GM12878 (cell line): ENCODE data around the gene BHLHE23. TPM values are rescaled to one million over a fixed set of nuclear protein-coding genes. Genes with fewer than 3 reads are reported as not detected.

ENCODE experiments used
- ATAC-seq: fragments of 200-7000 bp; cut with Tn5 transposase; 3 replicates; pipeline ENCODE4 v1.9.1; 2020; ENCODE audit warnings: mild to moderate bottlenecking, moderate library complexity
- BruUV-seq: library from RNA; stranded (reverse); fragments of 400-500 nt; replicated peaks from 2 replicates; lab custom pipeline; 2021; lab: Mats Ljungman, UMichigan
- CTCF ChIA-PET: fragments of 300-600 bp; sonication (Branson Sonifier 250); formaldehyde crosslinking; extraction: SDS; loops from one replicate; lab custom pipeline; 2021; ENCODE audit warnings: inconsistent platforms; lab: Yijun Ruan, JAX
- POLR2A ChIA-PET: fragments of 350-600 bp; formaldehyde crosslinking; extraction: SDS; loops from one replicate; lab custom pipeline; 2021; ENCODE audit warnings: inconsistent platforms; lab: Charles Lee
- RAD21 ChIA-PET: fragments of 300-600 bp; sonication (Branson Sonifier 250); formaldehyde crosslinking; loops from one replicate; lab custom pipeline; 2023; ENCODE audit warnings: antibody characterized with exemption; ENCODE audit not compliant: unreplicated experiment; lab: Charles Lee
- SMC1A ChIA-PET: fragments of 300-600 bp; sonication (Branson Sonifier 250); formaldehyde crosslinking; loops from one replicate; lab custom pipeline; 2023; ENCODE audit not compliant: unreplicated experiment, uncharacterized antibody; lab: Charles Lee
- DNase-seq: peaks from one replicate; pipeline ENCODE4 v3.0.0-alpha.2; 2011; ENCODE audit warnings: low read depth, low spot score
- FAIRE-seq: peaks from 3 replicates; lab custom pipeline; 2011; peaks lifted over from hg19 to GRCh38; lab: Jason Lieb, UNC
- H2AFZ ChIP-seq: 2 replicates; pipeline ENCODE4 v1.6.0; 2011; ENCODE audit warnings: low read depth, low read length, control low read depth; ENCODE audit not compliant: control insufficient read depth
- H3K27ac ChIP-seq: 2 replicates; pipeline ENCODE4 v1.5.1; 2011; ENCODE audit warnings: control low read depth; ENCODE audit not compliant: control insufficient read depth, insufficient read depth
- H3K27me3 ChIP-seq, 2 experiments: replicated peaks in 1 of 2; 2 replicates each; pipeline versions ENCODE4 v1.6.0 to v1.6.1; 2011; ENCODE audit warnings: low read length in 1 of 2; ENCODE audit not compliant: control insufficient read depth in 2 of 2, insufficient read depth in 2 of 2
- H3K36me3 ChIP-seq, 2 experiments: 2 replicates each; pipeline ENCODE4 v1.5.1; 2011; ENCODE audit warnings: low read length in 1 of 2; ENCODE audit not compliant: control insufficient read depth in 2 of 2, insufficient read depth in 2 of 2
- H3K4me1 ChIP-seq: 2 replicates; pipeline ENCODE4 v1.6.1; 2011; ENCODE audit warnings: mild to moderate bottlenecking, low read length, moderate library complexity, mixed read lengths; ENCODE audit not compliant: control insufficient read depth, insufficient read depth
- H3K4me2 ChIP-seq: 2 replicates; pipeline ENCODE4 v1.6.0; 2011; ENCODE audit warnings: control low read depth; ENCODE audit not compliant: control insufficient read depth, insufficient read depth
- H3K4me3 ChIP-seq: fragments of 200-600 bp; sonication (generic); 2 replicates; pipeline ENCODE4 v1.5.1; 2016
- H3K79me2 ChIP-seq: 2 replicates; pipeline ENCODE4 v1.6.0; 2011; ENCODE audit warnings: low read length; ENCODE audit not compliant: control insufficient read depth, insufficient read depth
- H3K9ac ChIP-seq: 2 replicates; pipeline ENCODE4 v1.8.0; 2011; ENCODE audit warnings: low read length, control low read depth, mixed read lengths; ENCODE audit not compliant: control insufficient read depth, insufficient read depth
- H3K9me3 ChIP-seq: replicated peaks from 3 replicates; pipeline ENCODE4 v1.5.1; 2011; ENCODE audit warnings: mild to moderate bottlenecking, low read length; ENCODE audit not compliant: control insufficient read depth, insufficient read depth
- H4K20me1 ChIP-seq: 2 replicates; pipeline ENCODE4 v1.6.0; 2011; ENCODE audit not compliant: control insufficient read depth, insufficient read depth
- BMI1 ChIP-seq: fragments of 450-650 bp; IDR thresholded peaks from 2 replicates; pipeline ENCODE4 v1.6.1; 2016; ENCODE audit warnings: mild to moderate bottlenecking, moderate library complexity, borderline replicate concordance
- CUX1 ChIP-seq: IDR thresholded peaks from 2 replicates; pipeline ENCODE4 v1.6.1; 2012; ENCODE audit warnings: improper control_type of control experiment, low read depth, low read length; ENCODE audit not compliant: insufficient replicate concordance
- E4F1 ChIP-seq: fragments of 450-650 bp; IDR thresholded peaks from 2 replicates; pipeline ENCODE4 v1.6.1; 2018; ENCODE audit warnings: borderline replicate concordance, mild to moderate bottlenecking; ENCODE audit not compliant: partially characterized antibody
- FOXK2 ChIP-seq: fragments of 450-650 bp; IDR thresholded peaks from 2 replicates; pipeline ENCODE4 v1.6.1; 2017; ENCODE audit warnings: mild to moderate bottlenecking, moderate library complexity
- PAX8 ChIP-seq: fragments of 450-650 bp; IDR thresholded peaks from 2 replicates; pipeline ENCODE4 v1.6.1; 2017; ENCODE audit warnings: mild to moderate bottlenecking, moderate library complexity
- POLR2AphosphoS2 ChIP-seq: IDR thresholded peaks from 2 replicates; pipeline ENCODE4 v1.6.1; 2011; ENCODE audit warnings: low read depth, mild to moderate bottlenecking, low read length, improper control_type of control experiment, moderate library complexity
- SMC3 ChIP-seq: IDR thresholded peaks from 2 replicates; pipeline ENCODE4 v1.6.1; 2011; ENCODE audit warnings: low read length, improper control_type of control experiment, borderline replicate concordance
- TARDBP ChIP-seq: IDR thresholded peaks from 2 replicates; pipeline ENCODE4 v1.6.1; 2016; ENCODE audit warnings: borderline replicate concordance
- TBL1XR1 ChIP-seq: IDR thresholded peaks from 2 replicates; pipeline ENCODE4 v1.6.1; 2012; ENCODE audit warnings: low read depth, low read length, improper control_type of control experiment
- WRNIP1 ChIP-seq: IDR thresholded peaks from 2 replicates; pipeline ENCODE4 v1.6.1; 2011; ENCODE audit warnings: low read depth, low read length, improper control_type of control experiment, borderline replicate concordance
- ZBTB33 ChIP-seq: fragments of 450-650 bp; IDR thresholded peaks from 2 replicates; pipeline ENCODE4 v1.6.1; 2017; ENCODE audit warnings: mild to moderate bottlenecking
- WGBS: methylation state at CpG from one replicate; pipeline ENCODE4 v1.1.6; 2016; ENCODE audit warnings: low lambda C conversion rate; ENCODE audit not compliant: insufficient replicate concordance, insufficient coverage; ENCODE audit errors: missing lambda C conversion rate; 5-methylcytosine and 5-hydroxymethylcytosine counted together
- in situ Hi-C: fragments of 300-500 bp; cut with MboI; formaldehyde crosslinking; loops from 9 replicates; pipeline ENCODE4 v1.14.3; 2018; ENCODE audit warnings: mixed read lengths
- intact Hi-C: fragments of 100-400 bp; cut with micrococcal nuclease; formaldehyde crosslinking; loops from one replicate; pipeline ENCODE4 v1.14.2; 2022; ENCODE audit not compliant: unreplicated experiment
- polyA plus RNA-seq, 11 experiments: library from polyadenylated mRNA; depleted of rRNA in 4 of 11; unstranded in 6 of 11; stranded (reverse) in 5 of 11; fragments of >200 nt; fragmentation: Nextera tagmentation in 4 of 11; fragmentation: Illumina TruSeq in 1 of 11; extraction: Ambion mirVana in 4 of 11; extraction: Trizol in 1 of 11; gene quantifications; 1 replicate in 1 of 11; 2 replicates in 10 of 11; pipeline versions ENCODE4 v1.2.1 to v1.2.3, GENCODE V29; 2011 to 2016; ENCODE audit warnings: inconsistent platforms in 2 of 11, missing spikeins in 2 of 11, low read depth in 1 of 11
- total RNA-seq, 4 experiments: library from RNA; depleted of rRNA in 3 of 4; stranded (reverse); fragments of >200 nt in 3 of 4; fragmentation: Illumina TruSeq in 1 of 4; extraction: Trizol in 1 of 4; gene quantifications; 2 replicates each; pipeline versions ENCODE4 v1.2.1 to v1.2.3, GENCODE V29; 2013 to 2021

BHLHE23 gene
- total and polyA plus RNA-seq, 10 of the 15 experiments (the other 5 are each of a cell fraction or from before 2014, with no cell fraction given), result 0.28 to 0.33 TPM; not detected in 8

- POLR2A ChIA-PET, result no interaction called here
- 38% methylated on average over 13 of the region's 13 CpGs for WGBS
- CTCF ChIA-PET, result no interaction called here
- FAIRE-seq (no peak), DNase-seq (no peak), ATAC-seq (no peak)
- Histone ChIP-seq H3K9ac (no peak overlapping the region), H3K4me3 (no peak overlapping the region), H3K27me3 (no peaks in the 10 kb centered on the region), H2AFZ (no peak overlapping the region), H3K4me2 (no peak overlapping the region), H3K36me3 (no peaks in the 10 kb centered on the region), H3K27ac (no peak overlapping the region), H3K9me3 (peaks cover 3% of the 10 kb centered on the region; the same call in 1 of the 3 replicates), H3K4me1 (peaks cover 2% of the 10 kb centered on the region; the same call in 1 of the 2 replicates), H4K20me1 (no peaks in the 10 kb centered on the region), H3K79me2 (no peaks in the 10 kb centered on the region)
- in situ Hi-C loops (no loop called here), intact Hi-C loops (no loop called here)
- RAD21 ChIA-PET, result no interaction called here
- SMC1A ChIA-PET, result no interaction called here
- no peak for TF ChIP-seq PAX8
- TF ChIP-seq SMC3, result no peak
- no peak for TF ChIP-seq ZBTB33
- no peak for TF ChIP-seq POLR2AphosphoS2
- TF ChIP-seq E4F1, result no peak
- no peak for TF ChIP-seq TBL1XR1
- TF ChIP-seq FOXK2, result no peak
- no peak for TF ChIP-seq TARDBP
- no peak for TF ChIP-seq CUX1
- no peak for TF ChIP-seq WRNIP1
- no peak for TF ChIP-seq BMI1
- BruUV-seq, result no TSS peak
Measured at GRCh38 chr20:63050406-63050805, 43.6 kb upstream of the BHLHE23 start.
